HepG2 (cell line): ENCODE data around the gene STYXL2. TPM values are rescaled to one million over a fixed set of nuclear protein-coding genes. Genes with fewer than 3 reads are reported as not detected.

Experiments
- ARID5B ChIP-seq: IDR thresholded peaks from 2 replicates; pipeline ENCODE4 v1.4.0; 2020; ENCODE audit warnings: mild to moderate bottlenecking, missing genetic modification reagents
- ARNTL ChIP-seq: sonication (generic); formaldehyde crosslinking; IDR thresholded peaks from 2 replicates; pipeline ENCODE4 v1.4.0; 2020; ENCODE audit warnings: mild to moderate bottlenecking, missing genetic modification reagents
- DR1 ChIP-seq: sonication (generic); formaldehyde crosslinking; IDR thresholded peaks from 2 replicates; pipeline ENCODE4 v1.8.0; 2021; ENCODE audit warnings: mild to moderate bottlenecking, missing genetic modification reagents, inconsistent platforms
- GMEB2 ChIP-seq: IDR thresholded peaks from 2 replicates; pipeline ENCODE4 v1.6.1; 2016; ENCODE audit warnings: missing biosample characterization, missing genetic modification reagents, low read depth
- JARID2 ChIP-seq: sonication (generic); formaldehyde crosslinking; IDR thresholded peaks from 2 replicates; pipeline ENCODE4 v1.8.1; 2023; ENCODE audit warnings: missing genetic modification reagents, inconsistent platforms; ENCODE audit not compliant: insufficient replicate concordance
- KDM3A ChIP-seq: IDR thresholded peaks from 2 replicates; pipeline ENCODE4 v1.6.1; 2018; ENCODE audit warnings: low read depth, missing compliant biosample characterization
- MLX ChIP-seq: IDR thresholded peaks from 2 replicates; pipeline ENCODE4 v1.6.1; 2016
- NKX3-1 ChIP-seq: sonication (generic); formaldehyde crosslinking; IDR thresholded peaks from 2 replicates; pipeline ENCODE4 v1.5.0; 2020; ENCODE audit warnings: missing genetic modification reagents
- PCBP2 ChIP-seq: fragments of 200-400 bp; formaldehyde crosslinking; optimal IDR thresholded peaks from 2 replicates; pipeline ENCODE3; 2018; ENCODE audit warnings: low read length, low read depth; ENCODE audit not compliant: poor library complexity, severe bottlenecking
- PTBP1 ChIP-seq: fragments of 200-400 bp; formaldehyde crosslinking; IDR thresholded peaks from 2 replicates; pipeline ENCODE4 v1.6.1; 2018; ENCODE audit warnings: low read length, low read depth; ENCODE audit not compliant: poor library complexity, severe bottlenecking
- REL ChIP-seq: sonication (generic); formaldehyde crosslinking; conservative IDR thresholded peaks from 2 replicates; pipeline ENCODE4 v1.8.0; 2022; ENCODE audit warnings: mild to moderate bottlenecking, missing genetic modification reagents, moderate library complexity
- SCMH1 ChIP-seq: sonication (generic); formaldehyde crosslinking; IDR thresholded peaks from 2 replicates; pipeline ENCODE4 v1.9.0; 2021; ENCODE audit warnings: missing genetic modification reagents, mild to moderate bottlenecking, borderline replicate concordance
- SMARCE1 ChIP-seq: fragments of 450-650 bp; IDR thresholded peaks from 2 replicates; pipeline ENCODE4 v1.6.1; 2017; ENCODE audit warnings: borderline replicate concordance
- THAP7 ChIP-seq: sonication (generic); formaldehyde crosslinking; IDR thresholded peaks from 2 replicates; pipeline ENCODE4 v1.8.1; 2023; ENCODE audit warnings: mild to moderate bottlenecking, missing genetic modification reagents
- ZBTB26 ChIP-seq: IDR thresholded peaks from 2 replicates; pipeline ENCODE4 v1.6.1; 2016; ENCODE audit warnings: missing compliant biosample characterization, missing genetic modification reagents, borderline replicate concordance
- ZGPAT ChIP-seq: IDR thresholded peaks from 2 replicates; pipeline ENCODE4 v1.6.1; 2016; ENCODE audit warnings: mild to moderate bottlenecking
- ZNF496 ChIP-seq: sonication (generic); formaldehyde crosslinking; IDR thresholded peaks from 2 replicates; pipeline ENCODE4 v1.8.1; 2023; ENCODE audit warnings: mild to moderate bottlenecking, moderate library complexity, missing genetic modification reagents; ENCODE audit not compliant: insufficient replicate concordance
- ZNF652 ChIP-seq: IDR thresholded peaks from 2 replicates; pipeline ENCODE4 v1.6.1; 2016; ENCODE audit warnings: low read depth, borderline replicate concordance
- ZNF761 ChIP-seq: sonication (generic); formaldehyde crosslinking; conservative IDR thresholded peaks from 2 replicates; pipeline ENCODE4 v1.4.0; 2020; ENCODE audit warnings: mild to moderate bottlenecking, missing genetic modification reagents
- ZNF878 ChIP-seq: sonication (generic); formaldehyde crosslinking; IDR thresholded peaks from 2 replicates; pipeline ENCODE4 v1.8.1; 2023; ENCODE audit warnings: mild to moderate bottlenecking, missing genetic modification reagents, moderate library complexity
- ZSCAN30 ChIP-seq: sonication (generic); formaldehyde crosslinking; IDR thresholded peaks from 2 replicates; pipeline ENCODE4 v1.5.0; 2020; ENCODE audit warnings: mild to moderate bottlenecking, missing genetic modification reagents
- polyA plus RNA-seq, 8 experiments: library from polyadenylated mRNA; depleted of rRNA in 3 of 8; stranded (reverse) in 7 of 8; unstranded in 1 of 8; fragments of >200 nt; fragmentation: Illumina TruSeq in 4 of 8; extraction: Trizol in 4 of 8; gene quantifications; 2 replicates each; pipeline versions ENCODE4 v1.2.1 to v1.2.3, GENCODE V29; 2011 to 2016; ENCODE audit warnings: low read depth in 4 of 8, missing spikeins in 1 of 8, mixed read lengths in 1 of 8; ENCODE audit not compliant: insufficient read depth in 1 of 8
- total RNA-seq, 5 experiments: library from RNA; depleted of rRNA; stranded (reverse); fragments of >200 nt; fragmentation: Illumina TruSeq; extraction: Trizol; gene quantifications; 2 replicates each; pipeline ENCODE4 v1.2.3, GENCODE V29; 2016; ENCODE audit warnings: low read depth in 1 of 5

The STYXL2 gene
- total and polyA plus RNA-seq, 2 of the 13 experiments (the other 11 are each of a cell fraction or from before 2014, with no cell fraction given) = not detected

GRCh38 chr1:167082511-167083027 is 11.3 kb upstream of the STYXL2 start (continued):
- TF ChIP-seq PTBP1 (no peak), ZGPAT (CRISPR knock-in tag) (no peak), ZNF761 (no peak), ZBTB26 (CRISPR knock-in tag) (no peak), SCMH1 (CRISPR knock-in tag) (no peak), NKX3-1 (no peak), DR1 (no peak), ARNTL (CRISPR knock-in tag) (no peak), ZSCAN30 (no peak), PCBP2 (no peak), ZNF496 (CRISPR knock-in tag) (no peak), THAP7 (CRISPR knock-in tag) (no peak), REL (no peak), JARID2 (CRISPR knock-in tag) (no peak), ZNF878 (CRISPR knock-in tag) (no peak), SMARCE1 (no peak), MLX (no peak), ZNF652 (CRISPR knock-in tag) (no peak), ARID5B (CRISPR knock-in tag) (peak; percentile 19), GMEB2 (CRISPR knock-in tag) (no peak), KDM3A (CRISPR knock-in tag) (no peak)
